ENCODE measurements around the gene PNPLA1.
A peak's percentile ranks its signal among the peaks of the same experiment; 100 is the strongest.

PNPLA1 gene

DNA sequence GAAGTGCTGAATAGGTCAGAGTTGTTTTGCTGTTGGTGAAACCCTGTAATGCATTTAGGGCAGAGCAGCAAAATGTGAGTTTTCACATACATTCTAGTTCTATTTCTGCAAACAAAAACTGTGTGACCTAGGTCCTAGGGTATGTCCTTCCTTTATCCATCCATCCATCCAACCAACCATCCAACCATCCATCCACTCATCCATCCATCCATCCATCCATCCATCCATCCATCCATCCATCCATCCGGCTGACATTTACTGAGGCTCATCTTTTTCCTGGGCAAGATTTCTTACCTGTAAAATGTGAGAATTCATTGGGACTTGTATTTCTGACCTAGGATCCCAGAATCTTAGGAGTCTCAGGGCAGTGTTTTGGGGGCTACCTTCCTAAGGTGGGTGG, 14.5 kb downstream of the PNPLA1 start:
- H3K27me3 Mint-ChIP-seq: peaks cover 66 to 69% of the 10 kb centered on the region in 2 donors
- no peak overlapping the region for H3K4me3 Mint-ChIP-seq
- no peak for DNase-seq
- peaks cover 3% of the 10 kb centered on the region for H3K36me3 Mint-ChIP-seq (ENCODE audit: insufficient read depth)
- ATAC-seq (replicated peaks): no peak
- H3K27ac Mint-ChIP-seq: no peak overlapping the region
- no peaks in the 10 kb centered on the region for H3K9me3 Mint-ChIP-seq
- H3K4me1 Mint-ChIP-seq (ENCODE audit: low read depth in 2 of 2): peaks cover 2 to 8% of the 10 kb centered on the region in 2 donors

DNA sequence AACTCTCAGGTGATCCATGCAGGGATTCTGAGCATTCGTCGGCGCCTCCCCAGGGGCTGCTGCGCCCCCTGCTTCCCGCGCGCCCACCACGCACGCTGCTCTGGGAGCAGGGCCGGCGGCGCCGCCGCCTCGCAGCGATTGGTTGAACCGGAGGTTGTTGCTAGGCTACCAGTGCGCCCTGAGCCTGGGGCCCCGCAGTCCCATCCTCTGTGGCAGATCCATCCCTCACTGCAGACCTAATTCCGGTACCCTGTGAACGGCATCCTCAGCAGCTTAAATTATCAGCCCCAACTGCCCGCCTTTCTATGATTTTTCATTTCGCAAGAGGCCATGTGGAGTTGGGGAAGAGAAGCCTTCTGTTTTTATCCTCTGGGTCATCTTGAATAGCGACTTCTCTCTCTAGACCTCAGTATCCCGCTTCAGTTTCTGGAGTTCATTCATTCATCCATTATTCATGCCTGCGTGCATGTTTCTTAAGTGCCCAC, 15.4 kb downstream of the PNPLA1 start:
- Mint-ChIP-seq H3K27me3 (peaks cover 63 to 66% of the 10 kb centered on the region in 2 donors), H3K4me3 (no peak overlapping the region), H3K4me1 (ENCODE audit: low read depth in 2 of 2) (peaks cover 2 to 8% of the 10 kb centered on the region in 2 donors), H3K27ac (no peak overlapping the region), H3K9me3 (no peaks in the 10 kb centered on the region), H3K36me3 (ENCODE audit: insufficient read depth) (peaks cover 3% of the 10 kb centered on the region)
- no peak for DNase-seq
- no peak for ATAC-seq (replicated peaks)

DNA sequence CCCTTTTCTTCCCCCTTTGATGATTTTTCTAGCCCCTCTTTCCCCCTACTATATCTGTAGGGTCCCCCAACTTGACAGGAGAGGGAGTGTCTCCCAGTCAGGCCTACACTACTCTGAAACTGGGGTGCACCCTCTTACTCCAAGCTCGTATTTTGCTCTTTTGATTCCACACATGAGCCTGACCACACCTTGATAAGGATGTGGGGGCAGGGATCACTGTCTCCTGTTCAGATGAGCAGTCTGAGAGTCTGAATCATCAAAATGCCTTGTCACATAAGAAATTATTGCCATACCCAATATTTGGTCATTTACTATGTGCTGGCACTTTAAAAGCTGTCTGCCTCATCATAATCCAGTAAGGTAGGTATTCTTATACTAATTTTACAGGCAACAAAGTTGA, 15.9 kb downstream of the PNPLA1 start:
- no peak for DNase-seq
- Mint-ChIP-seq H3K36me3 (ENCODE audit: insufficient read depth) (peaks cover 3% of the 10 kb centered on the region), H3K9me3 (no peaks in the 10 kb centered on the region), H3K4me1 (ENCODE audit: low read depth in 2 of 2) (peaks cover 2 to 8% of the 10 kb centered on the region in 2 donors), H3K27me3 (peaks cover 63 to 64% of the 10 kb centered on the region in 2 donors), H3K27ac (no peak overlapping the region), H3K4me3 (no peak overlapping the region)
- no peak for ATAC-seq (replicated peaks)

DNA sequence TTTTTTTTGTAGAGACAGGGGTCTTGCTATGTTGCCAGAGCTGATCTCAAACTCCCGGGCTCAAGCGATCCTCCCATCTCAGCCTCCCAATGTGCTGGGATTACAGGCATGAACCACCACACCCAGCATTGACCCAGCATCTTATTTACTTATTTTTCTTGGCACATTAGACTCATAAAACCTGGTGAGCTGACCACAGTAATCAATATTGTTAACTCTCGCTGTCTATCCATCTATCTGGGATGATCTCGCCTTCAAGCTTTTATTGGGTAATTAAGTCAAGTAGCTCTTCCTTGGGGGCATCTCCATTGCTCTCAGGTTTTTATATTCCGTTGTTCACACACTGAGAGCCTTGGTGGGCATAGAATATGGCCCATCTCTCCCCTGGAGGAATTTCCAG, 17.0 kb downstream of the PNPLA1 start:
- peaks cover 4 to 6% of the 10 kb centered on the region in 2 donors for H3K4me1 Mint-ChIP-seq (ENCODE audit: low read depth in 2 of 2)

DNA sequence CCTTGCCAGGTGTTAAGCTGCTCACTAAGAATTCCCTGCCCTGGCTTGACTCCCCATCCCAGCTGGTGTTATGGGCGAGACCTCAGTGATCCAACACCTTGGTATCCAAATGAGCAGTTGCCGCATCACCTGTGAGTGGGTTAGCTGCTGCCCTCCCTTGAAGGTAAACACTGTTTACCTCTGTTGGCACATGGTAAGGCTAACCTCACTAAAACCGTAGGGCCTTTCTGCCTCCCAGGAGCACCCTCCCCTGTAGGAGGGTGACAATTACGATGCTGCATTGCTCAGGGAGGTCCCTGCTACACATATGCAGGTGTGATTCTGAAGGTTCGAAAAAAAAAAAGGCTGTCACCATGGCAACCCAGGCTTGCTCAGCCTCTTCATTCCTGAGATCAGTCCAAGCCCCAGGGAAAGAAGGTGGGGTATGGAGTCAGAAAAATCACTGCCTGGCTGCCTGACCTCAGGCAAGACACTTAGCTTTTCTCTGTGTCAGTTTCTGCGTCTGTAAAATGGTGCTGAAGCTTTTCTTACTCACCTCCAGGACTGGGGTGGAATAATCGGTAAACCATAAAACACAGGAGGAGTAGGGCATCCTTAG, 19.5 kb downstream of the PNPLA1 start:
- Mint-ChIP-seq H3K4me3 (no peak overlapping the region), H3K27me3 (peaks cover 48 to 49% of the 10 kb centered on the region in 2 donors), H3K27ac (no peak overlapping the region), H3K4me1 (ENCODE audit: low read depth in 2 of 2) (peaks cover 4 to 6% of the 10 kb centered on the region in 2 donors), H3K9me3 (no peaks in the 10 kb centered on the region), H3K36me3 (ENCODE audit: insufficient read depth) (no peaks in the 10 kb centered on the region)
- DNase-seq (no peak), ATAC-seq (replicated peaks) (no peak)

More for the DNA sequence above, 17.0 kb downstream of the PNPLA1 start:
- peaks cover 3% of the 10 kb centered on the region for H3K36me3 Mint-ChIP-seq (ENCODE audit: insufficient read depth)
- DNase-seq (no peak), ATAC-seq (replicated peaks) (no peak)
- H3K4me3 Mint-ChIP-seq: no peak overlapping the region
- no peaks in the 10 kb centered on the region for H3K9me3 Mint-ChIP-seq
- H3K27me3 Mint-ChIP-seq: peaks cover 63 to 66% of the 10 kb centered on the region in 2 donors
- H3K27ac Mint-ChIP-seq: no peak overlapping the region

DNA sequence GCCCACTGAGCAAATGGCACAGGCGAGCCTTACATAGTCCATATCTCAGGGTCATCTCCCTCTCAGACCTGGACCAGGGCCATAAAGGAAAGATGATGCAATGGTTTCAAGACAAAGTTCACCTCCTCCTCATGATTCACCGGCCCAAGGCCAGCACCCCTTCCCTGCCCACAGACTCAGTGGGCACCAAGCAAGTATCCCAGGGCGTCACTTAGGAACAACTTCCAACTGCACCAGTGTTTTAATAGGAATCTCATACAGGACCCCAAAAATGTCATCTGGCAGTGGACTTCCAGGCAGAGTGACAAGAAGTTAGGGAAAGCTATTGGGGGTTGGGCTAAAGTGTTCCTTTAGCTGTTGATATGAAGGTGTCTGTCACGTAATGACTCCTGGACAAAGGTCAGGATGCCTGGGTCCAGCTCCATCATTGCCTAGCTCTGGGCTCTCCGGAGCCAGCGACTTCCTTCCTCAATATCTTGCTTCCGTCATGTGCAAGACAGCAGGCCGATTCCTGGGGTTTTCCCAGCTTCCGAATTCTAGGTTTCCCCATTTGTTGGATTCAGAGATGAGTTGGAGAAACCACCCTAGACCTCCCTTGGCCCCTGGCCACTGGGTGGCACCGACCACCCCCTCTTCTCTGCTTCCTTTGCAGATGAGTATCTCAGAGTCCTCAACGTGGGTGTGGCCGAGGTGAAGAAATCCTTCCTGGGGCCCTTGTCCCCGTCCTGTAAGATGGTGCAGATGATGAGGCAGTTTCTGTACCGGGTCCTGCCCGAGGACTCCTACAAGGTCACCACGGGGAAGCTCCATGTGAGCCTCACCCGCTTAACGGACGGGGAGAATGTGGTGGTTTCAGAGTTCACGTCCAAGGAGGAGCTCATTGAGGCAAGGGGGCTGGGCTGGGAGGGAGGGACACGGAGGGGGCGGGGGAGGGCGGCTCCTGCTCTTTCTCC, 21.1 kb downstream of the PNPLA1 start:
- ATAC-seq (replicated peaks) (peak; percentile 37), DNase-seq (no peak)
- H3K4me1 Mint-ChIP-seq (ENCODE audit: low read depth in 2 of 2): peaks cover 4 to 6% of the 10 kb centered on the region in 2 donors
- H3K27me3 Mint-ChIP-seq: peaks cover 34 to 40% of the 10 kb centered on the region in 2 donors
- no peaks in the 10 kb centered on the region for H3K9me3 Mint-ChIP-seq
- H3K4me3 Mint-ChIP-seq: no peak overlapping the region
- H3K27ac Mint-ChIP-seq: peak overlapping the region in 1 of 2 donors; percentile 15
- no peaks in the 10 kb centered on the region for H3K36me3 Mint-ChIP-seq (ENCODE audit: insufficient read depth)

DNA sequence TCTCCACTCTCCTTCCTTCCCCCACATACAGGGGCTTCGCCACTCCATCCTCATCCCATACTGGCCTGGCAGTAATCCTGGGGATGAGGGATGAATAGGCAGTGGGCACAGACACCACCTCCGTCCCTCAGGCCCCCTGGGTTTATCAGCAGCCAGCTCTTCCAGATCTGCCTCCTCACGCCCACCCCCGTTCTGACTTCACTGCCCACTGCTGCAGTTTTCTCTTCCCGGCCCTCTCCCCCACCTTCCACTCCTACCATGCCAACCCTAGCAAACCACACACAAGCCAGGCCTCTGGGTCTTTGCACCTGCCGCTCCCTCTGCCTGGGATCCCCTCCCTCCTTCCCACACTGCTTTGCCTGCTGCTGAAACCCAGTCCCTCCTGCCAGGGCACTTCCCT, 22.3 kb downstream of the PNPLA1 start:
- Mint-ChIP-seq H3K4me1 (ENCODE audit: low read depth in 2 of 2) (peaks cover 4 to 6% of the 10 kb centered on the region in 2 donors), H3K36me3 (ENCODE audit: insufficient read depth) (no peaks in the 10 kb centered on the region), H3K4me3 (no peak overlapping the region), H3K27me3 (peaks cover 26 to 29% of the 10 kb centered on the region in 2 donors), H3K27ac (no peak overlapping the region), H3K9me3 (no peaks in the 10 kb centered on the region)
- no peak for ATAC-seq (replicated peaks)
- DNase-seq: no peak

DNA sequence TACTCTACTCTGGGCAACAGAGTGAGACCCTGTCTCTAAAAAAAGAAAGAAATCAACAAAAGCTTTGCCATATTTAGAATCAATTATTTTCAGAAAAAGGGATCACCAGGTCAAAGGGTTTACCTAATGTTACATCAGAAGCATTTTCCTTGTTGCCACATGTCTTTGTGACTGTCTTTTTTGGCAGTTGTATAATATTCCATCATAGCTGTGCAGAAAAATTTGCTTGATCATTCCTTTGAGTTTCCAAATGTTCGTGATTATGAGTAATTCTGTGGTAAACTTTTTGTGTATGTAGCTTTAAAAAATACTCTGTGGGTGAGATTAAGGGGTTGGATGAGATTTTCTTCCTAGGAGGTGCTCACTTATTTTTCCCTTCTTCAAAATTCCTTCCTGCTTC, 26.4 kb downstream of the PNPLA1 start:
- H3K27ac Mint-ChIP-seq: no peak overlapping the region
- ATAC-seq (replicated peaks): no peak
- H3K27me3 Mint-ChIP-seq: peaks cover 46 to 51% of the 10 kb centered on the region in 2 donors
- no peak for DNase-seq
- H3K36me3 Mint-ChIP-seq (ENCODE audit: insufficient read depth): no peaks in the 10 kb centered on the region
- H3K4me3 Mint-ChIP-seq: no peak overlapping the region
- H3K4me1 Mint-ChIP-seq (ENCODE audit: low read depth in 2 of 2): peaks cover 0 to under 1% of the 10 kb centered on the region in 2 donors
- no peaks in the 10 kb centered on the region for H3K9me3 Mint-ChIP-seq

DNA sequence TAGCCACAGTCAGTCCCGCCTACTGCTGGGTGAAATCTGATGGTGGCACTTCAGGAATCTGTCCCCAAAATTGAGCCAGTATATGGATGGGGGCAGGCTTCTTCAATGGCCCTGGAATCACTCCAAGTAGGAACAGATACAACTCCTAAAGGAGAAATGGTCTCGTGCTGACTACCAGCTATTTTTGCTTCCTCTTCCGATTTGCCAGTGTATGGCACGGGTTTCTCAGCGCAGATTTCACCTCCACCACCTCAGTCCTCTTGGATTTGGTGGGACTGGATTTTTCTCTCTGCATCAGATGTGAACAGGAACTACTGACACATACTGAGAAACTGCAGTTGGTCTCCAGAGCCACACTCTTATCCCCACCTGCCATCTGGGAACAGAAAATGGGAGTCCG, 27.2 kb downstream of the PNPLA1 start:
- no peak overlapping the region for H3K4me3 Mint-ChIP-seq
- DNase-seq (no peak), ATAC-seq (replicated peaks) (no peak)
- no peaks in the 10 kb centered on the region for H3K36me3 Mint-ChIP-seq (ENCODE audit: insufficient read depth)
- no peak overlapping the region for H3K27ac Mint-ChIP-seq
- peaks cover under 1% of the 10 kb centered on the region in 2 donors for H3K4me1 Mint-ChIP-seq (ENCODE audit: low read depth in 2 of 2)
- H3K9me3 Mint-ChIP-seq: no peaks in the 10 kb centered on the region
- H3K27me3 Mint-ChIP-seq: peaks cover 46 to 52% of the 10 kb centered on the region in 2 donors

DNA sequence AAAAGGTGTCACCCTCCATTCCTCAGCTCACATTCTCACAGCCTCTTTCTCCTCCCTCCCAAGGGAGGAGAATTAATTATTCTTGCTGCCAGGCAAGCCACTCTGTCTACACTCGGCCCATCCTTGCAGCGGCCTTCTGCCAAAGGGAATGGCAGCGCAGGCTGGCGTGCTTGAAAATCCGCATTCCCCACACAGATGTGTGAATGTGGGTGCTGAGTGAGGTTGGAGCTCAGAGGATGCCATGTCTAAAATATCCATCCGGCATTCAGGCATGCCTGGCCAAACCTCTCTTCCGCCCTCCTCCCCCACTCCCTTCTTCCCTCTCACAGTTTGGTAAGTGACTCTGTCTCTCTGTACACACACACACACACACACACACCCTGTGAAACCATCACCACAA, 27.7 kb downstream of the PNPLA1 start:
- Mint-ChIP-seq H3K36me3 (ENCODE audit: insufficient read depth) (no peaks in the 10 kb centered on the region), H3K27ac (no peak overlapping the region), H3K4me3 (no peak overlapping the region), H3K4me1 (ENCODE audit: low read depth in 2 of 2) (peaks cover 5% of the 10 kb centered on the region in 2 donors), H3K9me3 (no peaks in the 10 kb centered on the region), H3K27me3 (peaks cover 47 to 57% of the 10 kb centered on the region in 2 donors)
- DNase-seq (no peak), ATAC-seq (replicated peaks) (no peak)

DNA sequence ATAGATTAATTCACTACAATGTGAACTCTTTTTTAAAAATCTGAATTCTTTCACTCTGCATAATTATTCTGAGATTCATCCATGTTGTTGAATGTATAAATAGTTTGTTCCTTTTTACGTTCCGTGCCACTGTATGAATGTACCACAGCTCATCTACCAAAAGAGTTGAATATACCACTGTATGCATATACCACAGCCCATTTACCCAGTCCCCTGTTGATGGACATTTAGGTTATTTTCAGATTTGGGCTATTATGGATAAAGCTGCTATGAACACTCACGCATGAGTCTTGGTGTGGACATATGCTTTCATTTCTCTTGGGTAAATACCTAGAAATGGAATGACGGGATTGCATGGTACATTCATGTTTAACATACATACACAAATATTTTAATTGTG, 28.2 kb downstream of the PNPLA1 start:
- no peak overlapping the region for H3K4me3 Mint-ChIP-seq
- H3K9me3 Mint-ChIP-seq: no peaks in the 10 kb centered on the region
- H3K36me3 Mint-ChIP-seq (ENCODE audit: insufficient read depth): no peaks in the 10 kb centered on the region
- H3K27ac Mint-ChIP-seq: no peak overlapping the region
- ATAC-seq (replicated peaks) (no peak), DNase-seq (no peak)
- peaks cover 9% of the 10 kb centered on the region in 2 donors for H3K4me1 Mint-ChIP-seq (ENCODE audit: low read depth in 2 of 2)
- peaks cover 48 to 59% of the 10 kb centered on the region in 2 donors for H3K27me3 Mint-ChIP-seq

DNA sequence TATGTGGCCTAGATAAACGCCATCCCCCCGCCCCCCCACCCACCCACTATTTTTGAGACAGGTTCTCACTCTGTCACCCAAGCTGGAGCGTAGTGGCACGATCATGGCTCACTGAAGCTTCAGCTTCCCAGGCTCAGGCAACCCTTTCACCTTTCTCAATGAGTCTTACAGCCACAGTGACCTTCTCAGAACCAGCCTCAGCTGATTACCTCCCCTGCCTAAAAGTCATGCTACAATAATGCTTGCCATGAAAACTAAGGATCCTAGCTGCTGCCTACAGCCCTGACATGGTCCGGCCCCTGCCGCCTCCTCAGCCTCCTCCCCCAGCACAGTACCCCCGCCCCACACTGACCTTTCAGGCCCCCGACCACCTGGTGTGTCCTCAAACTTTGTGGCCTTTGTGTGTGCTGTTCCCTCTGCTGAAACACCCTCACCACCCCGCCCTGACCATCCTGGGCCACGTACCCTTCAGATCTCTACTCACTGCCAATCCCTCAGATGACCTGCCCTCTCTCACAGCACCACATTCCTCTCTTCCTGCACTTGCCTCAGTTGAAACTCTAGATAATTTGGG, 31.3 kb downstream of the PNPLA1 start:
- ATAC-seq (replicated peaks) (no peak), DNase-seq (no peak)
- no peaks in the 10 kb centered on the region for H3K9me3 Mint-ChIP-seq
- H3K4me3 Mint-ChIP-seq: no peak overlapping the region
- no peaks in the 10 kb centered on the region for H3K36me3 Mint-ChIP-seq (ENCODE audit: insufficient read depth)
- H3K27ac Mint-ChIP-seq: no peak overlapping the region
- H3K4me1 Mint-ChIP-seq (ENCODE audit: low read depth in 2 of 2): peaks cover 9% of the 10 kb centered on the region in 2 donors
- peaks cover 48 to 54% of the 10 kb centered on the region in 2 donors for H3K27me3 Mint-ChIP-seq

DNA sequence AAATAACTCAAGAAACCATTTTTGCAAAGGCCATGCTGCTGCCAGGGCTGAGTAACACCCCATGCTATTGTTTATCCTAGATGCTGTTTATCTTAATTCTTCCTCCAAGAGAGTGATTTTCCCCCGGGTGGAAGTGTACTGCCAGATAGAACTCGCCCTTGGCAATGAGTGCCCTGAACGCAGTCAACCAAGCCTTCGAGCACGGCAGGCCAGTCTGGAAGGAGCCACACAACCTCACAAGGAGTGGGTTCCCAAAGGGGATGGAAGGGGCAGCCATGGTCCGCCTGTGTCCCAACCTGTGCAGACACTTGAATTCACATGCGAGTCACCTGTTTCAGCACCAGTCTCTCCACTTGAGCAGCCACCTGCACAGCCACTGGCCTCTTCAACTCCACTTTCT, 31.9 kb downstream of the PNPLA1 start:
- ATAC-seq (replicated peaks): no peak
- Mint-ChIP-seq H3K9me3 (no peaks in the 10 kb centered on the region), H3K4me1 (ENCODE audit: low read depth in 2 of 2) (peaks cover 9% of the 10 kb centered on the region in 2 donors), H3K27me3 (peaks cover 48 to 60% of the 10 kb centered on the region in 2 donors), H3K27ac (no peak overlapping the region), H3K36me3 (ENCODE audit: insufficient read depth) (no peaks in the 10 kb centered on the region), H3K4me3 (no peak overlapping the region)
- no peak for DNase-seq

Measured in effector memory CD8-positive, alpha-beta T cell (primary cell).